ENCODE data around the gene MYO7B. TPM values are rescaled to one million over a fixed set of nuclear protein-coding genes. Genes with fewer than 3 reads are reported as not detected.

Gene MYO7B
- total and polyA plus RNA-seq, 10 donors, result 32.3 to 165 (median 52.9) TPM

GRCh38 chr2:127663566-127664064, 128.1 kb downstream of the MYO7B start:
- DNase-seq, result peak; percentile 66
- H3K27me3 ChIP-seq (replicated peaks in 1 of 7), result peaks cover 0 to 58% (median 13%) of the 10 kb centered on the region in 7 donors
- intact Hi-C loops (cut with DNase I; ENCODE audit: low total_unique reads), result no loop called here
- peak overlapping the region in 4 of 8 donors; percentile 5 to 57 (median 30) for H3K4me3 ChIP-seq
- TF ChIP-seq POLR2A (IDR thresholded peaks at IDR 0.05) (no peak), POLR2AphosphoS5 (IDR thresholded peaks at IDR 0.05) (no peak), CTCF (IDR thresholded peaks at IDR 0.05 in 8 of 11, conservative IDR thresholded peaks at IDR 0.05 in 3 of 11) (no peak)
- peaks cover 0 to 9% (median 0%) of the 10 kb centered on the region in 6 donors for H3K36me3 ChIP-seq
- H3K9me3 ChIP-seq, result no peaks in the 10 kb centered on the region
- H3K27ac ChIP-seq, result peak overlapping the region; percentile 44 to 88 (median 83)
- 62 to 88% (median 71%) methylated on average over 6 of the region's 6 CpGs for WGBS, 5 donors
- H3K4me1 ChIP-seq, result peaks cover 14 to 76% (median 47%) of the 10 kb centered on the region in 6 donors

GRCh38 chr2:127664065-127664894, 128.8 kb downstream of the MYO7B start:
- intact Hi-C loops (cut with DNase I; ENCODE audit: low total_unique reads), result no loop called here
- 14 to 46% (median 16%) methylated on average over 12 to 69 of the region's 69 CpGs for WGBS, 5 donors
- Histone ChIP-seq H3K4me1 (peaks cover 14 to 70% (median 41%) of the 10 kb centered on the region in 6 donors), H3K36me3 (peaks cover 0 to 9% (median 0%) of the 10 kb centered on the region in 6 donors), H3K9me3 (no peaks in the 10 kb centered on the region), H3K27ac (peak overlapping the region; percentile 44 to 88 (median 83)), H3K27me3 (replicated peaks in 1 of 7) (peaks cover 0 to 62% (median 13%) of the 10 kb centered on the region in 7 donors), H3K4me3 (peak overlapping the region in 7 of 8 donors; percentile 5 to 57 (median 13))
- peak; percentile 78 for DNase-seq
- TF ChIP-seq POLR2A (IDR thresholded peaks at IDR 0.05), result no peak
- peak; percentile 3 to 63 (median 60) for TF ChIP-seq POLR2AphosphoS5 (IDR thresholded peaks at IDR 0.05)
- no peak for TF ChIP-seq CTCF (IDR thresholded peaks at IDR 0.05 in 8 of 11, conservative IDR thresholded peaks at IDR 0.05 in 3 of 11)

DNA sequence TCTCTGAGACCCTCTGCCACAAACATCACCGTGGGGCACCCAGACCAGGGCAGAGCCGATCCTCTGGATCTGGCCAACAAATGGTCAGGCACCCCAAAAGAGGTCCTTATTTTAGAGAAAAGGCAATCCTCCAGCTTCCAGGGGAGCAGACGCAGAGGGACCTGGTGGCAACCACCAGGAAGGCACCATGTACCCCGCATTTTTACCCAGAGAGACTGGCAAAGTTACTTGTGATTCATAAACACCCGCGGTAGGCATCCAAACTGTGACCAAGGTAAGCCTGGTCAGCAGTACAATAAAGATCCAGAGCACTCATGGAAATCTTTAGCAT, 129.4 kb downstream of the MYO7B start:
- DNase-seq, result no peak
- TF ChIP-seq POLR2AphosphoS5 (IDR thresholded peaks at IDR 0.05), result no peak
- no peak for TF ChIP-seq CTCF (IDR thresholded peaks at IDR 0.05 in 8 of 11, conservative IDR thresholded peaks at IDR 0.05 in 3 of 11)
- TF ChIP-seq POLR2A (IDR thresholded peaks at IDR 0.05), result no peak
- peak overlapping the region; percentile 44 to 88 (median 83) for H3K27ac ChIP-seq
- peaks cover 14 to 64% (median 37%) of the 10 kb centered on the region in 6 donors for H3K4me1 ChIP-seq
- WGBS, 5 donors, result 79 to 90% (median 88%) methylated on average over 5 to 6 of the region's 6 CpGs
- intact Hi-C loops (cut with DNase I; ENCODE audit: low total_unique reads), result no loop called here
- H3K27me3 ChIP-seq (replicated peaks in 1 of 7), result peaks cover 0 to 62% (median 13%) of the 10 kb centered on the region in 7 donors
- peaks cover 0 to 9% (median 0%) of the 10 kb centered on the region in 6 donors for H3K36me3 ChIP-seq
- no peaks in the 10 kb centered on the region for H3K9me3 ChIP-seq
- H3K4me3 ChIP-seq, result peak overlapping the region in 6 of 8 donors; percentile 5 to 57 (median 17)
